HG03521 (cell line): ENCODE measurements around the gene CELF4.

ENCODE experiments used
- ATAC-seq: cut with Tn5 transposase; IDR thresholded peaks from one replicate; pipeline ENCODE4 v1.9.1; 2021; ENCODE audit warnings: mild to moderate bottlenecking, moderate library complexity; ENCODE audit not compliant: unreplicated experiment

Gene CELF4

GRCh38 chr18:37270038-37270665, 295.4 kb downstream of the CELF4 start:
- ATAC-seq: no peak

GRCh38 chr18:37266290-37266689, 299.3 kb downstream of the CELF4 start:
- no peak for ATAC-seq

- ATAC-seq: no peak
Measured at GRCh38 chr18:37265382-37265781, 300.2 kb downstream of the CELF4 start.

GRCh38 chr18:37264956-37265355, 300.6 kb downstream of the CELF4 start:
- ATAC-seq: no peak

- no peak for ATAC-seq
Measured at GRCh38 chr18:37261988-37262387, 303.6 kb downstream of the CELF4 start.

GRCh38 chr18:37261246-37261840, 304.3 kb downstream of the CELF4 start:
- ATAC-seq: no peak

GRCh38 chr18:37260367-37261093, 305.1 kb downstream of the CELF4 start:
- ATAC-seq: no peak

GRCh38 chr18:37259711-37260110, 305.9 kb downstream of the CELF4 start:
- ATAC-seq: no peak

- ATAC-seq: no peak
Measured at GRCh38 chr18:37258819-37259218, 306.8 kb downstream of the CELF4 start.

GRCh38 chr18:37258131-37258530, 307.5 kb downstream of the CELF4 start:
- no peak for ATAC-seq

- ATAC-seq: no peak
Measured at GRCh38 chr18:37254973-37255372, 310.6 kb downstream of the CELF4 start.

GRCh38 chr18:37254236-37254754, 311.3 kb downstream of the CELF4 start:
- ATAC-seq: no peak

GRCh38 chr18:37253394-37254235, 312.0 kb downstream of the CELF4 start:
- ATAC-seq: no peak

GRCh38 chr18:37252854-37253393, 312.7 kb downstream of the CELF4 start:
- no peak for ATAC-seq

GRCh38 chr18:37252342-37252741, 313.3 kb downstream of the CELF4 start:
- no peak for ATAC-seq

- ATAC-seq: no peak
Measured at GRCh38 chr18:37251679-37252078, 313.9 kb downstream of the CELF4 start.

GRCh38 chr18:37249895-37250618, 315.5 kb downstream of the CELF4 start:
- no peak for ATAC-seq

- ATAC-seq: no peak
Measured at GRCh38 chr18:37249171-37249886, 316.3 kb downstream of the CELF4 start.

GRCh38 chr18:37248281-37248680, 317.3 kb downstream of the CELF4 start:
- ATAC-seq: no peak
